HG03159 (cell line): ENCODE measurements around the gene RNF26.

Experiments used
- ATAC-seq: cut with Tn5 transposase; IDR thresholded peaks from one replicate; pipeline ENCODE4 v1.9.1; 2021; ENCODE audit warnings: mild to moderate bottlenecking, moderate library complexity; ENCODE audit not compliant: unreplicated experiment

Gene RNF26

GRCh38 chr11:119334174-119334930 lies at the start of gene RNF26:
Gene RNF26, plus strand, starts transcription at chr11:119334527. Its CDS starts 596 bp downstream, at chr11:119335123.
- peak; percentile 92 for ATAC-seq

DNA sequence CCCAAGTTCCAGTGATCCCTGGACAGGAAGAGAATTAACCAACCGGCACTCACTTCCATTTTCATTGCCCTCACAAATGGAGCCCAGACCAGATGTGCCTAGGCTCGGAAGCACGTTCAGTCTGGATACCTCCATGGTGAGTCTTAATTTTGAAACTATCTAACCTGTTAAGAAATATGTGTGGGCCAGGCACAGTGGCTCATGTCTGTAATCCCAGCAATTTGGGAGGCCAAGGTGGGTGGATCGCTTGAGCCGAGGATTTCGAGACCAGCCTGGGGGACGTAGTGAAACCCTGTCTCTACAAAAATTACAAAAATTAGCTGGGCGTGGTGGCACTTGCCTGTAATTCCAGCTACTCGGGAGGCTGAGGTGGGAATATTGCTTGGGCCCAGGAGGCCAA lies 48.9 kb upstream of the RNF26 start:
- no peak for ATAC-seq

DNA sequence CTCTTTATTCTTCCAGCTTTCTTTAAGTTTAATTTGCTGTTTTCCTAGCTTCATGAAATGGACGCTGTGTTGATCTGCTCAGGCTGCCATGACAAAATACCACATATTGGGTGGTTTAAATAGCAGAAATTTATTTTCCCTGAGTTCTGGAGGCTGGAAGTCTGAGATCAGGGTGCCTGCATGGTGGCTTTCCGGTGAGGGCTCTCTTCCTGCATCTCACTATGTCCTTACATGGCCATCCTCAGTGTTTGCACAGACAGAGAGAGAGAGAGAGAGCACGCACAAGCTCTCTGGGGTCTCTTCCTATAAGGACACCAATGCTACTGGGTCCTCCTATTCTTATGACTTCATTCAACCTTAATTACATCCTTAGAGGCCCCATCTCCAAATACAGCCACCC lies 46.1 kb upstream of the RNF26 start:
- no peak for ATAC-seq

GRCh38 chr11:119290894-119291497 lies 43.3 kb upstream of the RNF26 start:
- ATAC-seq, result no peak

GRCh38 chr11:119293461-119293860 lies 40.9 kb upstream of the RNF26 start:
- no peak for ATAC-seq

DNA sequence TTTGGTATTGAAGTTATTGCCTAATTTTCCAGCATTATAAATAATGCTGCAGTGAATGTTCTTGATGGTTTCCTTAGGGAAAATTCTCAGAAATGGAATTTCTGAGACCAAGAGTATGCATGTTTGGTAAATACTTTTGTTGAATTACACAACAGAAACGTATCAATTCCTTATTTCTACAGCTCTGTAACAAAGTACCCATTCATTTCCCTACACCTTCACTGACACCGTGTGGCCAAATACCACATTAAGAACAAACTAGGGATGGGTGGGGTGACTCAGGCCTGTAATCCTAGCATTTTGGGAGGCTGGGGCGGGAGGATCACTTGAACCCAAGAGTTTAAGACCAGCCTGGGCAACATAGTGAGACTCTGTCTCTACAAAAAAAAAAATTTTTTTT lies 39.1 kb upstream of the RNF26 start:
- no peak for ATAC-seq

- no peak for ATAC-seq
Observed at GRCh38 chr11:119297938-119298337, 36.4 kb upstream of the RNF26 start.

GRCh38 chr11:119298726-119299125 lies 35.6 kb upstream of the RNF26 start:
- ATAC-seq, result no peak

- ATAC-seq, result no peak
Observed at GRCh38 chr11:119299416-119299815, 34.9 kb upstream of the RNF26 start.

- ATAC-seq, result no peak
Observed at GRCh38 chr11:119300198-119300964, 33.9 kb upstream of the RNF26 start.

DNA sequence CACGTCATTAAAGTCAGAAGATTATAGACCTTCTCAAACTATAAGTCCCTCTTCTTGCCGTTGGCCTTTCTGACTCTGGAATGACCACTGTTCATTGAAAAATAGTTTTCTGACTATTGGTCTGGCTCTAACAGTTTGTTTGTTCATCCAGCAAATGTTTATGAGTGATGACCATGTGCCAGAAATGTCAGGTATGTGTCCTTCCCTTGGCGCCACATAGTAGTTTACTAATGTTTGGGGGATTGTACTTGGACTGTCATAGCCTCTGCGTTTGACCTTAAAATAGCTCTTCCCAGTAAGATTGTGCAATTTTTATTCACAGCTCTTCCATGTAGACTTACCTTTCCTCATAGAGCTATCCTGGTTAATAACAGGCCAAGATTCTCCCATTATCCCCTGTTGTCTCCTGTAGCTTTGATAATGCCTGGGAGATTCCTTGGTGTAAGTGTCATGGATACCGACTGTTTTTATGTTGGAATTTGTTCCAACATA lies 31.1 kb upstream of the RNF26 start:
- ATAC-seq, result no peak

- ATAC-seq, result no peak
Observed at GRCh38 chr11:119305556-119306372, 28.6 kb upstream of the RNF26 start.

DNA sequence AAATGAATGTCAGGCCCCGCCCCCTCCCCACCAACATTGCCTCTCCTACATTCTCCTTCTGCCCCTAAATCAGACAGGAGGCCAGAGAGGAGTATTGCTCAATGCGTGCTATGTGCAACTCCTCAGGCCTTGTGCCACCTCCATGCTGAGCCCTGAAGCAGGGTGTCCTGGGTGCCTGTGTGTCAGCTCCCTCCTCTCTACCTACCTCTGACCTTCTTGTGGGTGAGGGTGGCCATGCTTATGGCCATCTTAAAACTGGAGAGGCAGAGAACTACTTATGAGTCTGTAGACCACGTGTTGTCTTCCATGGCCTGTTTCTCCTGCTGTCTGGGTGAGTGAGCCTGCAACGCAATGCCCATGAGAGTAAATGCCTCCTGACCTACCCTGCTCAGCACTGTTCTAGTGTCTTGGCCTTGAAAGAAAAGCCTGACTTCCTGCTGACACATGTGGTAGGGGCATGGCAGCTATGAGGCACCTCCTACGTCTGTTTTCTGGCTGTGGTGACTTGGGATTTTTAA lies 27.9 kb upstream of the RNF26 start:
- no peak for ATAC-seq

GRCh38 chr11:119307219-119307618 lies 27.1 kb upstream of the RNF26 start:
- no peak for ATAC-seq

GRCh38 chr11:119307974-119308373 lies 26.4 kb upstream of the RNF26 start:
- no peak for ATAC-seq

- ATAC-seq, result no peak
Observed at GRCh38 chr11:119309411-119309810, 24.9 kb upstream of the RNF26 start.

- no peak for ATAC-seq
Observed at GRCh38 chr11:119309953-119310681, 24.2 kb upstream of the RNF26 start.

GRCh38 chr11:119310682-119311052 lies 23.7 kb upstream of the RNF26 start:
- no peak for ATAC-seq

DNA sequence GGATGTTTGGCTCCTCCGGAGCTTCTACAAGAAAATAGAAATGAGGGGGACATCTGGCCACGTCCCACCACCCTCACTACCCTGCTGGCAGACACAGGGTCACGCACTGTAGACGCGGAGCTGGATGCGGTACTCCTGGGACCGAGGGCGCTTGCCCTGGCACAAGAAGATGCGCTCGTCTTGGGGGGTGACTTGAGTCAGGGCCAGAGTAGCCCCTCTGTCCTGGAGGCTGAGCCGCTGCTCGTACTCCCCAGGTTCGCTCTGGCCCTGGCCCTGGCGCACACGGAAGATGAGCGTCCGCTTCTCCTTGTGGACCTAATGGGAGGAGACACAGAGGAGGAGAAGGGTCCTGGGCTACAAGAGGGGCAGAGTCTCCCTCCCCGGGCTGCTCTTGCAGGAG lies 19.6 kb upstream of the RNF26 start:
- no peak for ATAC-seq
